Frontal cortex (tissue), 4 donors: Measurements from ENCODE around the gene RAB44. TPM values are rescaled to one million over a fixed set of nuclear protein-coding genes. Genes with fewer than 3 reads are reported as not detected.

Experiments
- DNase-seq, 2 donors: peaks; one replicate each; pipeline ENCODE4 v3.0.0; 2012; ENCODE audit warnings: low spot score in 2 of 2
- FAIRE-seq: peaks from 2 replicates; lab custom pipeline; 2012; peaks lifted over from hg19 to GRCh38; lab: Jason Lieb, UNC
- total RNA-seq: library from RNA; depleted of rRNA; stranded (reverse); fragments of >200 nt; gene quantifications from one replicate; pipeline ENCODE4 v1.2.3, GENCODE V29; 2014
- donor health status: control.
- donor health status: control.
- donor health status: control.

Gene RAB44
- total RNA-seq, 1 donor from 2014 or later: not detected

GRCh38 chr6:36759148-36759759 is 61.6 kb downstream of the RAB44 start:
- FAIRE-seq: no peak

GRCh38 chr6:36760685-36761435 is 63.2 kb downstream of the RAB44 start:
- DNase-seq: peak in 1 of 2 donors; percentile 57
- no peak for FAIRE-seq

More at GRCh38 chr6:36759148-36759759, 61.6 kb downstream of the RAB44 start:
- DNase-seq: peak; percentile 62 to 87

GRCh38 chr6:36762123-36762522 is 64.5 kb downstream of the RAB44 start:
- DNase-seq (no peak), FAIRE-seq (no peak)

- no peak for DNase-seq
- no peak for FAIRE-seq
Observed at GRCh38 chr6:36765190-36765589, 67.6 kb downstream of the RAB44 start.

GRCh38 chr6:36765594-36766398 is 68.2 kb downstream of the RAB44 start:
- FAIRE-seq: no peak

GRCh38 chr6:36766399-36766945 is 68.8 kb downstream of the RAB44 start:
- DNase-seq (no peak), FAIRE-seq (no peak)

More at GRCh38 chr6:36765594-36766398, 68.2 kb downstream of the RAB44 start:
- DNase-seq: peak; percentile 60 to 81

GRCh38 chr6:36769183-36769675 is 71.6 kb downstream of the RAB44 start:
- FAIRE-seq (no peak), DNase-seq (no peak)

- FAIRE-seq (no peak), DNase-seq (no peak)
Observed at GRCh38 chr6:36769676-36770499, 72.3 kb downstream of the RAB44 start.

- DNase-seq: no peak
- no peak for FAIRE-seq
Observed at GRCh38 chr6:36771145-36771544, 73.5 kb downstream of the RAB44 start.

- DNase-seq: no peak
- no peak for FAIRE-seq
Observed at GRCh38 chr6:36772397-36772796, 74.8 kb downstream of the RAB44 start.

- no peak for DNase-seq
- no peak for FAIRE-seq
Observed at GRCh38 chr6:36774331-36774730, 76.7 kb downstream of the RAB44 start.

- FAIRE-seq: no peak
- no peak for DNase-seq
Observed at GRCh38 chr6:36776167-36776566, 78.5 kb downstream of the RAB44 start.

- FAIRE-seq: no peak
- DNase-seq: no peak
Observed at GRCh38 chr6:36777801-36778200, 80.2 kb downstream of the RAB44 start.

GRCh38 chr6:36779227-36779626 is 81.6 kb downstream of the RAB44 start:
- FAIRE-seq: no peak
- no peak for DNase-seq

GRCh38 chr6:36780442-36781177 is 83.0 kb downstream of the RAB44 start:
- FAIRE-seq (no peak), DNase-seq (no peak)

GRCh38 chr6:36781669-36782068 is 84.0 kb downstream of the RAB44 start:
- FAIRE-seq (no peak), DNase-seq (no peak)
